Neural crest cell (in vitro differentiated cells): ENCODE measurements around the gene ARMC9. TPM values are rescaled to one million over a fixed set of nuclear protein-coding genes. Genes with fewer than 3 reads are reported as not detected.
"Not testable (repeated sequence)": the region's sequence is repeated elsewhere in the genome, so short reads cannot be mapped to it uniquely, and the experiment has no call there.

Experiments used
- DNase-seq: peaks from one replicate; pipeline ENCODE4 v3.0.0; 2021; ENCODE audit warnings: low read depth, mixed read lengths, low spot score
- H3K27ac Mint-ChIP-seq: one replicate; pipeline ENCODE4 v1.8.0; 2021; ENCODE audit warnings: mild to moderate bottlenecking, mixed read lengths; ENCODE audit not compliant: unreplicated experiment
- H3K27me3 Mint-ChIP-seq: 2 replicates; pipeline ENCODE4 v1.8.0; 2021; ENCODE audit warnings: low read depth, mild to moderate bottlenecking, mixed read lengths
- H3K36me3 Mint-ChIP-seq: 2 replicates; pipeline ENCODE4 v1.8.0; 2021; ENCODE audit warnings: low read depth, mild to moderate bottlenecking, mixed read lengths
- H3K4me1 Mint-ChIP-seq: 2 replicates; pipeline ENCODE4 v1.8.0; 2021; ENCODE audit warnings: mixed read lengths
- H3K4me3 Mint-ChIP-seq: one replicate; pipeline ENCODE4 v1.8.0; 2021; ENCODE audit warnings: mild to moderate bottlenecking, mixed read lengths
- H3K9me3 Mint-ChIP-seq: 2 replicates; pipeline ENCODE4 v1.8.0; 2021; ENCODE audit warnings: mixed read lengths
- total RNA-seq: library from RNA; stranded (reverse); gene quantifications from 2 replicates; pipeline ENCODE4 v1.2.1, GENCODE V29; 2021
- TF ChIP-seq, protein P1 (sequence below): fragments of 200-600 bp; sonication (generic); conservative IDR thresholded peaks from 2 replicates; pipeline ENCODE4 v1.5.0; 2021; ENCODE audit warnings: antibody characterized with exemption, mild to moderate bottlenecking

Gene ARMC9
- total RNA-seq, 1 donor from 2014 or later, result 35.0 TPM

DNA sequence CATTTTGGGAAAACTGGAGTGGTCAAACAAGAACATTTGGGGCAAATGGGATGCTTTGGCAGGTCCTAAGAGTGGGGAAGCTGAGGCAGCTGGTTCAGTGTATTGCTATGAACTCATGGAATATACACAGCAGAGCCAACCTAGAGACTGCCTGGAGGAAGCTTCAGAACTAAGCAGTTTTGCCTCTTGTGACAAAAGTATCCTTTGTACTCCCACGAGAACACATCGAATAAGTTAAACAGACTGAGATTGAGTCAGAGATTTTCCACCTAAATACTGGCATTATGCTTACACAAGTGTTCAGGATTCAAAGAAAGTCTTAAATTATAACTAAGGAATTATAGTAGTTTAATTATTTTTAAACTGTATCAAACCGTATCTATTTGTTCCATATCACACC lies 5.2 kb upstream of the ARMC9 start:
- Mint-ChIP-seq H3K4me3 (peak overlapping the region; percentile 34), H3K4me1 (peaks cover 28% of the 10 kb centered on the region), H3K27ac (no peak overlapping the region), H3K27me3 (peaks cover 5% of the 10 kb centered on the region), H3K9me3 (no peaks in the 10 kb centered on the region), H3K36me3 (no peaks in the 10 kb centered on the region)
- TF ChIP-seq, protein P1, sequence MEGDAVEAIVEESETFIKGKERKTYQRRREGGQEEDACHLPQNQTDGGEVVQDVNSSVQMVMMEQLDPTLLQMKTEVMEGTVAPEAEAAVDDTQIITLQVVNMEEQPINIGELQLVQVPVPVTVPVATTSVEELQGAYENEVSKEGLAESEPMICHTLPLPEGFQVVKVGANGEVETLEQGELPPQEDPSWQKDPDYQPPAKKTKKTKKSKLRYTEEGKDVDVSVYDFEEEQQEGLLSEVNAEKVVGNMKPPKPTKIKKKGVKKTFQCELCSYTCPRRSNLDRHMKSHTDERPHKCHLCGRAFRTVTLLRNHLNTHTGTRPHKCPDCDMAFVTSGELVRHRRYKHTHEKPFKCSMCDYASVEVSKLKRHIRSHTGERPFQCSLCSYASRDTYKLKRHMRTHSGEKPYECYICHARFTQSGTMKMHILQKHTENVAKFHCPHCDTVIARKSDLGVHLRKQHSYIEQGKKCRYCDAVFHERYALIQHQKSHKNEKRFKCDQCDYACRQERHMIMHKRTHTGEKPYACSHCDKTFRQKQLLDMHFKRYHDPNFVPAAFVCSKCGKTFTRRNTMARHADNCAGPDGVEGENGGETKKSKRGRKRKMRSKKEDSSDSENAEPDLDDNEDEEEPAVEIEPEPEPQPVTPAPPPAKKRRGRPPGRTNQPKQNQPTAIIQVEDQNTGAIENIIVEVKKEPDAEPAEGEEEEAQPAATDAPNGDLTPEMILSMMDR, result no peak
- DNase-seq, result no peak

DNA sequence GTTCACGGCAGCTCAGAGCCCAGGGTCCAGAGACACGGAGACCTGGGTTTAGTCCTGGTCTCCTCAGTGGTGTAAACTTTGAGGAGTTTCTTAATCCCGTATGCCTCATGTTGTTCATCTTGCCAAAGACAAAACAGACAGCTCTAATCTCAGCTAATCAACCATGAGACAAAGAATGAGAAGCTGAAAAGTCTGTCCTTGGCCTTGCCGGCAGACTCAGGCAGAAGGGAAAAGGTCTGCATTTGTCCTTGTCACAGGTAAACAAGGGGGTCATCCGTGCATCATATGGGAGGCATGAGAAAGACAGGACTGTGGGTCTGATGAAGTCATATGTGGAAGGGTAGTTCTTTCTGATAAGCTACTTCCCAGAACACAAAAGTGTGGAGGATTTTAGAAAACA lies 1.8 kb upstream of the ARMC9 start:
- no peaks in the 10 kb centered on the region for H3K27me3 Mint-ChIP-seq
- no peak overlapping the region for H3K27ac Mint-ChIP-seq
- H3K4me3 Mint-ChIP-seq, result peak overlapping the region; percentile 67
- peaks cover 46% of the 10 kb centered on the region for H3K4me1 Mint-ChIP-seq
- DNase-seq, result no peak
- H3K9me3 Mint-ChIP-seq, result no peaks in the 10 kb centered on the region
- H3K36me3 Mint-ChIP-seq, result peaks cover 1% of the 10 kb centered on the region
- TF ChIP-seq, protein P1, result no peak

DNA sequence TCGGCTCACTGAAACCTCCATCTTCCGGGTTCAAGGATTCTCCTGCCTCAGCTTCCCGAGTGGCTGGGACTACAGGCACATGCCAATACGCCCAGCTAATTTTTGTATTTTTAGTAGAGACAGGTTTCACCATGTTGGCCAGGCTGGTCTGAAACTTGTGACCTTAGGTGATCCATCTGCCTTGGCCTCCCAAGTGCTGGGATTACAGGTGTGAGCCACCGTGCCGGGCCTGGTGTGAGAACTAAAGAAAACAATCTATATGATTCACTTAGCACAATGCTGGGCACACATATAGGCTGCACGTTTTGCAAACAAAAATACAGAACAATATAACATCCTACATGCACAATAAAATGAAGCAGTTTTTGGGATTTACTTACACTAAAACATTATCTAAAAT lies 1.2 kb upstream of the ARMC9 start:
- H3K9me3 Mint-ChIP-seq, H3K27me3 Mint-ChIP-seq, H3K36me3 Mint-ChIP-seq, H3K27ac Mint-ChIP-seq, DNase-seq: not testable (repeated sequence)
- Mint-ChIP-seq H3K4me3 (peak overlapping the region; percentile 94), H3K4me1 (peaks cover 44% of the 10 kb centered on the region)

DNA sequence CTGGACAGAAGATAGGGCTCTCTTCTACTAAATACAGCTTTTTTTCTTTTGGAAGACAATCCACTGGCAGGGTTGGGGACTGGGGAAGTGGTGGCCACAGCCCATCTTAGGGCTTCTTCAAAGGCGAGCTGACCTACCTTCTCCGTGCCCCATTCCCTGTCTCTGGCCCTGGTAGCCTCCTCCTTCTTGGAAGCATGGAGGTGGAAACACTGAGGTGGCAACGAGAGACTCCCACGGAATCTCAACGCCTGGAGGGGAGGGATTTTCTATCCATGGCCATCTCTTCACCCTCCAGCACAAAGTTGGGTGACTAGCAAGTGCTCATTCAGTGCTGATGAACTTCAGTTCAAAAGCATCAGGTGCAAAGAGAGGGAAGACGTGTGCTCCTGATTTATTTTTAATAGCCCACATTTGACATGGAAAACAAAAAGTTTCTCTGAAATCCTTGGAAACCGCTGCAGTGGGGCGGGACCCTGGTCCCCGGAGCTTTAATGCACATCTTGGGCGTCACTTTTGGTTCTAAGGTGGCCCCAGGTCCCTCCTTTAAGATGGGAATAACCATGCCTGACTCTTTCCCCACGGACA lies 633 bp upstream of the ARMC9 start:
- DNase-seq, result no peak
- TF ChIP-seq, protein P1, result no peak
- H3K4me1 Mint-ChIP-seq, result peaks cover 39% of the 10 kb centered on the region
- H3K4me3 Mint-ChIP-seq, result peak overlapping the region; percentile 94
- no peaks in the 10 kb centered on the region for H3K9me3 Mint-ChIP-seq
- H3K36me3 Mint-ChIP-seq, result peaks cover 6% of the 10 kb centered on the region
- H3K27ac Mint-ChIP-seq, result peak overlapping the region; percentile 92
- H3K27me3 Mint-ChIP-seq, result no peaks in the 10 kb centered on the region

GRCh38 chr2:231199219-231199618 lies 788 bp downstream of the ARMC9 start:
- H3K27ac Mint-ChIP-seq, result no peak overlapping the region
- no peak for DNase-seq
- H3K36me3 Mint-ChIP-seq, result peaks cover 12% of the 10 kb centered on the region
- no peaks in the 10 kb centered on the region for H3K9me3 Mint-ChIP-seq
- peak overlapping the region; percentile 96 for H3K4me3 Mint-ChIP-seq
- TF ChIP-seq, protein P1, result no peak
- H3K4me1 Mint-ChIP-seq, result peaks cover 34% of the 10 kb centered on the region
- no peaks in the 10 kb centered on the region for H3K27me3 Mint-ChIP-seq

DNA sequence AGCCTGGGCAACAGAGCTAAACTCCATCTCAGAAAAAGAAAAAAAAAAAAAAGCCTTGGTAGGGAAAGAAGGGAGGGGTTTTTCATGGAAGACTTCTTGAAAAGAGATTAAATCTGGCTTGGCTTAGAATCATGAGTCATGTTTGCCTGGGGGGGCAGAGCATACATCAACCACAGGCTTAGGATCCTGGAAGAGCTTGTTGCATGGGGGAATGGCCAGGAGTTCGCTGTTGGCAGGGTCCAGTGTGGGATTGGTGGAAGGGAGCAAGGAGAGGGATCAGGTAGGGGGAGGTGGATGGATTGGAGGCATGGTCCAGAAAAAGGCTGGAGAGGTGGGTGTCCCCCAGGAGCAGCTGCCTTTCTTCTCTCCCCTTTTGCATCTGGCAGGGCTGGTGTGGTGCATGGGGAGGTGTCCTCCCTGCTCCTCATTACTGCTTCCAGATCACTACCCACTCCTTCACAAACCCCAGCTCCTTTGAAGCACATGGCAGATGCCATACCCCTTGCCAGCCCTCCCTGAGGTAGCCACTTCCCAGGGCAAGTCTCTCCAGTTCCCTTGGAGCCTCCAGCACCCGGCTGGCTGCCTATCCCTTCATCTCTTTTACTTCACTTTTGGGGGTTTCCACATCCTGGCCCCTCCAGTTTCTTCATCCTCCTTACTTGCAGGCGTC lies 2.5 kb downstream of the ARMC9 start:
- TF ChIP-seq, protein P1, result no peak
- peak overlapping the region; percentile 28 for H3K27ac Mint-ChIP-seq
- no peak for DNase-seq

More for the DNA sequence above, 2.5 kb downstream of the ARMC9 start:
- Mint-ChIP-seq H3K27me3 (no peaks in the 10 kb centered on the region), H3K36me3 (peaks cover 15% of the 10 kb centered on the region), H3K4me1 (peaks cover 34% of the 10 kb centered on the region), H3K4me3 (peak overlapping the region; percentile 62), H3K9me3 (no peaks in the 10 kb centered on the region)
